ENCODE results near the gene AGAP1. TPM values are rescaled to one million over a fixed set of nuclear protein-coding genes. Genes with fewer than 3 reads are reported as not detected.
A peak's percentile ranks its signal among the peaks of the same experiment; 100 is the strongest.

Gene AGAP1
- total RNA-seq, 4 donors from 2014 or later: 33.7 to 55.2 (median 37.5) TPM

DNA sequence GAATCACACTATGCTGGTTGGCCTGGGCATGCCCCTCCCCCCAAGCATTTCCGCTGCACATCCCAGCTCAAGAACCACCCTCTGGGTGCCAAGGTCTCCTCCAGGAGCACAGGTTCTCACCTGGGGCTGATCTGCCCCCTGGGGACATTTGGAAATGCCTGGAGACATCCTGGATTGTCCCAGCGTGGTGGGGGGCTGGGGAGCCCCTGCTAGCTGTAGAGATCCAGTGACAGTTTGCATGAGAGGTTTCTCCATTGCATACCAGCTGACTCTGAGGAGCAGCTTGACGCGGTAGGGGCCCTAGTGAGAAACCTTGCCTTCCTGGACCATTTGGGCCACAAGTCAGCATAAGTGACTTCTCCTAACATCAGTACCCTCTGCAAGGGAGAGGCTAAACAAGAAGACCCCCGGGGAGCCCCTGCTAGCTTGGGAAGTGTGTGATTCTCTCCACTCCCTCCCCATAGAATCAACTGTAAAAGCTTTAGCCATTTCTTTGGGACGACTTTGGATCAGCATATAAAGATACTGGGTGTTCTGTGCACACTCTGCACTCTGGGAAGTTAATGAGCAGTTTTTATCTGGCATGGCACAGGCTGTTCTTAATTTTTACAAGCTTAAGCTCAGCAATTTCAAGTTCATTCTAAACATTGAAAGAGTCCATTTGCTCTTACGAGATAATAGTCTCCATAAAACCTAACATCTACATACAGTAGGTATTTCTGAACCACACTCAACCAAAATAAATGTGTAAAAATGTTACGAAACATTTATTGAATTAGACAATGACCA, 580.2 kb downstream of the AGAP1 start:
- Histone ChIP-seq H3K4me3 (no peak overlapping the region), H3K27ac (no peak overlapping the region), H3K27me3 (no peaks in the 10 kb centered on the region), H3K9me3 (no peaks in the 10 kb centered on the region), H3K4me1 (no peaks in the 10 kb centered on the region), H3K36me3 (peaks cover 0 to 27% of the 10 kb centered on the region in 2 donors)
- 81 to 100% methylated on average over 2 to 5 of the region's 8 CpGs for WGBS, 2 donors (ENCODE audit: low coverage in 1 of 2)
- ATAC-seq: no peak
- no peak for TF ChIP-seq POLR2A (IDR thresholded peaks at IDR 0.05)
- TF ChIP-seq POLR2AphosphoS5 (IDR thresholded peaks at IDR 0.05): no peak
- no peak for TF ChIP-seq EP300 (IDR thresholded peaks at IDR 0.05)
- TF ChIP-seq, protein P1, sequence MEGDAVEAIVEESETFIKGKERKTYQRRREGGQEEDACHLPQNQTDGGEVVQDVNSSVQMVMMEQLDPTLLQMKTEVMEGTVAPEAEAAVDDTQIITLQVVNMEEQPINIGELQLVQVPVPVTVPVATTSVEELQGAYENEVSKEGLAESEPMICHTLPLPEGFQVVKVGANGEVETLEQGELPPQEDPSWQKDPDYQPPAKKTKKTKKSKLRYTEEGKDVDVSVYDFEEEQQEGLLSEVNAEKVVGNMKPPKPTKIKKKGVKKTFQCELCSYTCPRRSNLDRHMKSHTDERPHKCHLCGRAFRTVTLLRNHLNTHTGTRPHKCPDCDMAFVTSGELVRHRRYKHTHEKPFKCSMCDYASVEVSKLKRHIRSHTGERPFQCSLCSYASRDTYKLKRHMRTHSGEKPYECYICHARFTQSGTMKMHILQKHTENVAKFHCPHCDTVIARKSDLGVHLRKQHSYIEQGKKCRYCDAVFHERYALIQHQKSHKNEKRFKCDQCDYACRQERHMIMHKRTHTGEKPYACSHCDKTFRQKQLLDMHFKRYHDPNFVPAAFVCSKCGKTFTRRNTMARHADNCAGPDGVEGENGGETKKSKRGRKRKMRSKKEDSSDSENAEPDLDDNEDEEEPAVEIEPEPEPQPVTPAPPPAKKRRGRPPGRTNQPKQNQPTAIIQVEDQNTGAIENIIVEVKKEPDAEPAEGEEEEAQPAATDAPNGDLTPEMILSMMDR (IDR thresholded peaks at IDR 0.05): no peak

DNA sequence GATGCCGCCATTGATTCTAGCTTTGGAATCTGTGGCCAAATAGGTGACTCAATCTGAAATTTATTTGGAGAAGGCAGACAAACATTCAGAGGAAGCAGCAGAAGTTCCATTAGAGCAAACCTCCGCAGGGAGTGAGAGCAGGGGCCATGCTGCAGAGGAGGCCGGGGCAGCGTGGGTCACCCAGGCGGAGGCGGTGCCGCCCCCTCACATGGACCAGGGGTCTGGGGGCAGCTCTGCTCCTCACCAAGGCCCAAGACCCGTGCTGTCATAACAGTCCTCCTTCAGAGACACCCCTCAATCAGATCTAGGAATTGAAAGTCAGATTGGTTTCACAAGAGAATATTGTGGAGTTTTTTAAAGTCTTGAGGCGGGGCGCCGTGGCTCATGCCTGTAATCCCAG, 582.0 kb downstream of the AGAP1 start:
- no peak for TF ChIP-seq POLR2AphosphoS5 (IDR thresholded peaks at IDR 0.05)
- no peak for TF ChIP-seq EP300 (IDR thresholded peaks at IDR 0.05)
- TF ChIP-seq, protein P1 (IDR thresholded peaks at IDR 0.05): no peak
- no peak for TF ChIP-seq POLR2A (IDR thresholded peaks at IDR 0.05)
- no peaks in the 10 kb centered on the region for H3K4me1 ChIP-seq
- 89 to 100% methylated on average over 4 to 5 of the region's 11 CpGs for WGBS, 2 donors (ENCODE audit: low coverage in 1 of 2)

DNA sequence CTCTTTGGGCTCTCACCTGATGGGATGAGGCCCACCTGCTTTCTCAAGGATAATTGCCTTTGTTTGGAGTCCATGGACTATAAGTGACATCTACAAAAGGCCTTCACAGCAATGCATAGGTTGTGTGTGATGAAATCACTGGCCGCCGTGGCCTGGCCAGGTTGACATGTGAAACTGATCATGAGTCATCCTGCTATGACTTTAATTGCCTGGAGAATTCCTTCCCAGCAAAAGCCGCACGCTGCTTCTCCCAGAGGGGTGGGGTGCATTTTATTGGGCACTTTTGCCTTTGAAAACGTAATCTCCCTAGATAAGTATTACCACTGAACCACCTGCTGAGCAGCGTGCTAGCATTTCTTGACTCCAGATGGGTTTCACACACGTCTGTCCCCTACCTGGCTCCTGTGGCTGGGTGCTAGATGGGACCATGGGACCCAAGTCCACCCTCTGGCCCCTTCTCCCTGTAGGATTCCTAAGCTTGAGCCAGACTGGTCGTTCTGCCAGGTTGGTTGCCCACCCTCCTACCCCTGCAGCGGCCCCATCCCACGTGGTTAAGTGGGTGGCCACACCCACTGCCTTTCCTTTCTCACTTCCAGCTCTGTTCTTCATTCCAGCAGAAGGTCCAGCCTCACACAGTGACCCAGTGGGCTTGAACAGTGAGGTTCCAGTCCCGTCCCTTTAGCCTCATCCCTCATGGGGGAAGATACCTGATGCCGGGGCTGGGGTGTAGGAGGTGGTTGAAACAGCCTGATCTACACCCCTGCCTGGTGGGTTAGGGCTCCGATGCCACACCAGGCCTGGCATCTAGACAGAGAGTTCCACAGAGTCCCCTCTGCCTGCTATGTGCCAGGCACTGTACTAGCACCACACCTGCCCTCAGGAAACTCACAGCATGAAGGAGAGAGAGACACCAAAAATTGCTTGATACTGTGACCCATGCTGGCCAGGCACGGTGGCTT, 584.7 kb downstream of the AGAP1 start:
- Histone ChIP-seq H3K36me3 (peaks cover 0 to 9% of the 10 kb centered on the region in 2 donors), H3K4me3 (no peak overlapping the region), H3K27me3 (no peaks in the 10 kb centered on the region), H3K9me3 (no peaks in the 10 kb centered on the region), H3K27ac (no peak overlapping the region), H3K4me1 (no peaks in the 10 kb centered on the region)
- ATAC-seq: peak; percentile 48
- WGBS, 2 donors (ENCODE audit: low coverage in 1 of 2): 60 to 84% methylated on average over 3 to 6 of the region's 14 CpGs
- TF ChIP-seq, protein P1 (IDR thresholded peaks at IDR 0.05): no peak
- no peak for TF ChIP-seq POLR2AphosphoS5 (IDR thresholded peaks at IDR 0.05)
- no peak for TF ChIP-seq EP300 (IDR thresholded peaks at IDR 0.05)
- no peak for TF ChIP-seq POLR2A (IDR thresholded peaks at IDR 0.05)

More for the DNA sequence above, 582.0 kb downstream of the AGAP1 start:
- no peak for ATAC-seq
- H3K36me3 ChIP-seq: peaks cover 0 to 17% of the 10 kb centered on the region in 2 donors
- no peak overlapping the region for H3K27ac ChIP-seq
- no peak overlapping the region for H3K4me3 ChIP-seq
- H3K9me3 ChIP-seq: no peaks in the 10 kb centered on the region
- no peaks in the 10 kb centered on the region for H3K27me3 ChIP-seq

DNA sequence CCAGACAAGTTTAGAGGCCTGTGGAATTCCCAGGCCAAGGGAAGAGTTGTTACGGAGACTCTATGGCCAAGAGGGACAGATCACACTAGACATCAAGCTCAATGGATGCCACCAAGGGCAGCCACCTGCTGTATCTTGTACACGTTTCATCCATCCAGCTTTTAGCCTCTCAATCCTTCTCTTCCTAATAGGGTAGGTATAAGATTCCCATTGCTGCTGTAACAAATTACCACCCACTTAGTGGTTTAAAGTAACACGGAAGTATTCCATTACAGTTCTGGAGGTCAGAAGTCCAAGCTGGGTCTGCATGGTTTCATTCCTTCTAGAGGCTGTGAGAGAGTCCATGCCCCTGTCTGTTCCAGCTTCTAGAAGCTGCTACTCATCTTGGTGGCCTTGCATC, 586.6 kb downstream of the AGAP1 start:
- H3K4me1 ChIP-seq: no peaks in the 10 kb centered on the region
- H3K27me3 ChIP-seq: no peaks in the 10 kb centered on the region
- 93 to 98% methylated on average over 3 of the region's 3 CpGs for WGBS, 2 donors (ENCODE audit: low coverage in 1 of 2)
- no peak overlapping the region for H3K27ac ChIP-seq
- no peak overlapping the region for H3K4me3 ChIP-seq
- no peak for ATAC-seq
- TF ChIP-seq, protein P1 (IDR thresholded peaks at IDR 0.05): no peak
- TF ChIP-seq POLR2AphosphoS5 (IDR thresholded peaks at IDR 0.05): no peak
- TF ChIP-seq EP300 (IDR thresholded peaks at IDR 0.05): no peak
- TF ChIP-seq POLR2A (IDR thresholded peaks at IDR 0.05): no peak
- peaks cover 0 to 4% of the 10 kb centered on the region in 2 donors for H3K36me3 ChIP-seq
- H3K9me3 ChIP-seq: no peaks in the 10 kb centered on the region
